ENCODE measurements around the gene TRAK1.

TRAK1 gene

DNA sequence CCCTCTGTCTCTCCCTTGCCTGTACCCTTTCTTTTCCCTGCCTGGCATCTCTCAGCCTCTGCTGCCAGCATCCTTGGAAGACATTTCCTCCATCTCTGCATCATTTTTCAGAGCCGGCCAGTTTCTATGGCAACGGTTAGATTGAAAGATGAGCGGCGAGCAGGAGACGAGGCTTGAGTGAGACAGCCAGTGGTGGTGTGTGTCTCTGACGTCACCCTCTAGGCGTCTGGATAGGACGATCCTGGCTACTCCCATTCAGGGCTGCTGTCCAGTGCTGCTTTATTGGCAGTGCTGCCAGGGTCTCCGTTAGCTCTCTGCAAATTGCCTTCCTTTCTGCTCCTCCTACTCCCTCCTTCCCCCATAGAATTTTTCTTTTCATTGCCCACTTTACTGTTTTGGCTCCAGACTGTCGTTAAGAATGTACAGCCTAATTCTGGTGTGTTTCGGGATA is 57.9 kb downstream of the TRAK1 start:
- TF ChIP-seq, protein P1, sequence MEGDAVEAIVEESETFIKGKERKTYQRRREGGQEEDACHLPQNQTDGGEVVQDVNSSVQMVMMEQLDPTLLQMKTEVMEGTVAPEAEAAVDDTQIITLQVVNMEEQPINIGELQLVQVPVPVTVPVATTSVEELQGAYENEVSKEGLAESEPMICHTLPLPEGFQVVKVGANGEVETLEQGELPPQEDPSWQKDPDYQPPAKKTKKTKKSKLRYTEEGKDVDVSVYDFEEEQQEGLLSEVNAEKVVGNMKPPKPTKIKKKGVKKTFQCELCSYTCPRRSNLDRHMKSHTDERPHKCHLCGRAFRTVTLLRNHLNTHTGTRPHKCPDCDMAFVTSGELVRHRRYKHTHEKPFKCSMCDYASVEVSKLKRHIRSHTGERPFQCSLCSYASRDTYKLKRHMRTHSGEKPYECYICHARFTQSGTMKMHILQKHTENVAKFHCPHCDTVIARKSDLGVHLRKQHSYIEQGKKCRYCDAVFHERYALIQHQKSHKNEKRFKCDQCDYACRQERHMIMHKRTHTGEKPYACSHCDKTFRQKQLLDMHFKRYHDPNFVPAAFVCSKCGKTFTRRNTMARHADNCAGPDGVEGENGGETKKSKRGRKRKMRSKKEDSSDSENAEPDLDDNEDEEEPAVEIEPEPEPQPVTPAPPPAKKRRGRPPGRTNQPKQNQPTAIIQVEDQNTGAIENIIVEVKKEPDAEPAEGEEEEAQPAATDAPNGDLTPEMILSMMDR (IDR thresholded peaks at IDR 0.05; ENCODE audit: borderline replicate concordance, insufficient read depth, low read depth, low read length): no peak
- H3K4me3 ChIP-seq (ENCODE audit: low read depth, low read length): no peak overlapping the region

DNA sequence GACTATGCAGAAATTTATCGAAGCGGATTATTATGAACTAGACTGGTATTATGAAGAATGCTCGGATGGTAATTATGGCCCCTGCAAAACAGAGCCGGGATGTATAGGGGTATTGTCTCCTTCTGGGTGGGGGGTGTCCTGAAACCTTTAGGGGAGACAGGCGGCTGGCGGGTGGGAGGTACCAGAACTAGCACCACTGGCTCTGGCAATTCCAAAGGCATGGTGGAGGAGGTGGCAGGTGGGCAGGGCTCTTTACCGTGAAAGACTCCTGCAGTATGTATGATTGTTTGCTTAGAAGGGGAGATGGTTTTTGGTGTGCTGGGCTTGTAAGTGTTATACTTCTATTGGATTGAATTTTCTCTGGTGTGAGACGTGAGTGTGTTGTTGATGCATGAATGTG is 58.4 kb downstream of the TRAK1 start:
- H3K4me3 ChIP-seq (ENCODE audit: low read depth, low read length): no peak overlapping the region
- TF ChIP-seq, protein P1 (IDR thresholded peaks at IDR 0.05; ENCODE audit: borderline replicate concordance, insufficient read depth, low read depth, low read length): no peak

DNA sequence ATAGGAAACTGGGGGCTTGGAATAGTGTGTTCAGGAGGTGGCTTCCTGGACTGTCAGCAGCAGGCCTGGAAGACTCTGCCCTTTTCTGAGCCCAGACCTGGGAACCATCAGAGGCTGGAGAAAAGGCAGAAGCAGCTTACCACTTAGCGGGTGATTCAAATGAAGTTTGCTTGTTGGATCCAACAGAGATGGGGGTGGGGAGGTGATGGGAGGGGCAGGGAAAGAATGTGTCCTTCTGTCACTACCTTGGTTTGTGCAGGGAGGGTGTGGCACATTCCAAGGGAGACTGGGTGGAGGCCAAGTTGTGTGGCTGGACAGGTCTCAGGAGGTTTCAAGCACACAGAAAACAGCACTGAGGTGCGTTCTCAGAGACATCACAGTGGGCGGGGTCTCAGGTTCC is 58.8 kb downstream of the TRAK1 start:
- no peak overlapping the region for H3K4me3 ChIP-seq (ENCODE audit: low read depth, low read length)
- TF ChIP-seq, protein P1 (IDR thresholded peaks at IDR 0.05; ENCODE audit: borderline replicate concordance, insufficient read depth, low read depth, low read length): no peak

DNA sequence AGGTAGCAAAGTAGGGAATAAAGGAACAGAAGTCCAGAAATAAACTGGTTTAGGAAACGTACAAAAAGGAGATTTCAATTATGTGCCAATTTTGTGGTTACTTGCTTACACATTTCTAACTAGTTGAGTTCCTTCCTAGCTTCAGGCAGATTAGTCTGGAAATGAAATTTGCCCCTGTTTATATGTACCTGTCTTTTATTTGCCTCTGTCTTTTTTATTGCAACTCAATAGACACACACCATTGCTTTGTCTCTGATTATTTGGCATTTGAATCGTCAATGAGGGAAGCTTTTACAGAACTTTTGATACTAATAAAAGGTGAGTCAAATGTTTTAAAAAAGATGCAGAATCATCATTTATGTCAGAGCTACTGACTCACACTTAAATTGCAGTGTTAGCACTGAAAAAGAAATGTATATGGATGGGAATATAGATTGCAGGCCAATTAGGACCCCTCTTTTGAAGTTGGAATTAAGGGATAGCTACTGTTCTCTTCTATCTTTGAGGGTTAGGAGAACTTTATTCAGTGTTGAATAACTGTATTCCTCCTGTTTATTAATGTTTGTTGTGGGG is 60.5 kb downstream of the TRAK1 start:
- H3K4me3 ChIP-seq (ENCODE audit: low read depth, low read length): no peak overlapping the region
- TF ChIP-seq, protein P1 (IDR thresholded peaks at IDR 0.05; ENCODE audit: borderline replicate concordance, insufficient read depth, low read depth, low read length): no peak

DNA sequence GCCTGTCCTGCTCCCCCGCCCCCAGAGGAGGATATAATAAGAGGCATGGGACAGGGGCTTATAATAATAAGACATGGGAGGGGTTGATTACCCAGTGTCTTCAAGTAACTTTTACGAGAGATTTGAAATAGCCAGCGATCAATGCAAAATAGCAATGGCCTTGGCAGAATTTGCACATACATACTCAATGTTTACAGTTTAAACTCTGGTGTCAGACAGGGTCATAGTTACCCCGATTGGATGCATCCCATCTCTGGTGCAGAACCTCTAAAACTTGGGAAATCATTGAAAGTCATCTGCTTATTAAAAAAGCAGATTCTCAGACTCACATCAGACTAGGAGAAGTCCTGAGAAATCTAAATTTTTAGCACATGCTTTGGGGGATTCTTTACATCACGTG is 61.0 kb downstream of the TRAK1 start:
- TF ChIP-seq, protein P1 (IDR thresholded peaks at IDR 0.05; ENCODE audit: borderline replicate concordance, insufficient read depth, low read depth, low read length): no peak
- H3K4me3 ChIP-seq (ENCODE audit: low read depth, low read length): no peak overlapping the region

DNA sequence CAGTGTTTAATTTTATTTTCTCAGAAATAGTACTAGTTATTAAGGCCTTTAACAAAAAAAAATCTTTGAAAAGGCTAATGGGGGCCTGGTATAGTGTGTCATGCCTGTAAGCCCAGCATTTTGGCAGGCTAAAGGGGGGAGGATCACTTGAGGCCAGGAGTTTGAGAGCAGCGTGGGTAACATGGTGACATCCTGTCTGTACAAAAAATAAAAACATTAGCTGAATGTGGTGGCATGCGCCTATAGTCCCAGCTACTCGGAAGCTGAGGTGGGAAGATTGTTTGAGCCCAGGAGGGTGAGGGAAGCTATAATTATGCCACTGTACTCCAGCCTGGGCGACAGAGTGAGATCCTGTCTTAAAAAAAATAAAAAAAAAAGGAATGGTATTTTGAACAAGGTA is 61.9 kb downstream of the TRAK1 start:
- no peak overlapping the region for H3K4me3 ChIP-seq (ENCODE audit: low read depth, low read length)
- TF ChIP-seq, protein P1 (IDR thresholded peaks at IDR 0.05; ENCODE audit: borderline replicate concordance, insufficient read depth, low read depth, low read length): no peak

Data from GM12875 (cell line).